ENCODE results near the gene FXYD6.

Gene FXYD6

GRCh38 chr11:117887431-117888138 lies 11.1 kb upstream of the FXYD6 start:
- no peaks in the 10 kb centered on the region for H3K9me3 ChIP-seq (ENCODE audit: control insufficient read depth in 2 of 2, low read length in 2 of 2)
- no peaks in the 10 kb centered on the region for H3K36me3 ChIP-seq (ENCODE audit: control insufficient read depth in 2 of 2, insufficient read depth in 2 of 2, low read length in 2 of 2)
- H3K4me1 ChIP-seq (ENCODE audit: control insufficient read depth in 2 of 2, insufficient read depth in 2 of 2, low read length in 2 of 2): no peaks in the 10 kb centered on the region
- H3K4me3 ChIP-seq (ENCODE audit: low read length in 2 of 2): no peak overlapping the region
- H3K27me3 ChIP-seq (ENCODE audit: control insufficient read depth in 2 of 2, insufficient read depth in 2 of 2, low read length in 2 of 2): no peaks in the 10 kb centered on the region
- H3K27ac ChIP-seq (ENCODE audit: low read depth in 2 of 2, low read length in 2 of 2): no peak overlapping the region
- no peak overlapping the region for H3K9ac ChIP-seq (ENCODE audit: low read depth in 1 of 2, low read length in 2 of 2)

DNA sequence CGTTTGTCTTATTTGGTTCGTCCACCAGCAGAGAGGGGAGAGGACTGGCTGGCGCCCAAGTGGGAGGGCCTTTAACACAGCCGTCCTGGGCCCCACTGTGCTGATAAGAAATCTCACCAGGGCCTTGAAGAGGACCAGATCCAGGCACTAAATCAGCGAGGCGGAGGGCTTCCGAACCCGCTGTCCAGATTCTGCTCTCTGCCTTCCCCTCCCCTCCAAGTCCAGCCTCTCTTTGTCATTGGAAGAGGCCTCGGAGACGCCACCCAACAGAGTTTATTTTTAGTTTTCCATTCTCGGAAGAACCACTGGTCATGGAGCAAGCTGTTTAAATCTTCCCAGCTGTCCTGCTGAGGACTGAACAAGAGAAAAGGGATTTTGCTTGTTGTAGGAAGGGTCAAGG lies 9.3 kb upstream of the FXYD6 start:
- Histone ChIP-seq H3K36me3 (ENCODE audit: control insufficient read depth in 2 of 2, insufficient read depth in 2 of 2, low read length in 2 of 2) (no peaks in the 10 kb centered on the region), H3K27ac (ENCODE audit: low read depth in 2 of 2, low read length in 2 of 2) (peak overlapping the region; percentile 48 to 53), H3K4me3 (ENCODE audit: low read length in 2 of 2) (no peak overlapping the region), H3K4me1 (ENCODE audit: control insufficient read depth in 2 of 2, insufficient read depth in 2 of 2, low read length in 2 of 2) (no peaks in the 10 kb centered on the region), H3K27me3 (ENCODE audit: control insufficient read depth in 2 of 2, insufficient read depth in 2 of 2, low read length in 2 of 2) (peaks cover 0 to 5% of the 10 kb centered on the region in 2 donors), H3K9ac (ENCODE audit: low read depth in 1 of 2, low read length in 2 of 2) (no peak overlapping the region), H3K9me3 (ENCODE audit: control insufficient read depth in 2 of 2, low read length in 2 of 2) (no peaks in the 10 kb centered on the region)

- Histone ChIP-seq H3K4me3 (ENCODE audit: low read length in 2 of 2) (no peak overlapping the region), H3K9ac (ENCODE audit: low read depth in 1 of 2, low read length in 2 of 2) (no peak overlapping the region), H3K4me1 (ENCODE audit: control insufficient read depth in 2 of 2, insufficient read depth in 2 of 2, low read length in 2 of 2) (no peaks in the 10 kb centered on the region), H3K27me3 (ENCODE audit: control insufficient read depth in 2 of 2, insufficient read depth in 2 of 2, low read length in 2 of 2) (peaks cover 0 to 5% of the 10 kb centered on the region in 2 donors), H3K27ac (ENCODE audit: low read depth in 2 of 2, low read length in 2 of 2) (peak overlapping the region; percentile 20 to 48), H3K36me3 (ENCODE audit: control insufficient read depth in 2 of 2, insufficient read depth in 2 of 2, low read length in 2 of 2) (no peaks in the 10 kb centered on the region), H3K9me3 (ENCODE audit: control insufficient read depth in 2 of 2, low read length in 2 of 2) (no peaks in the 10 kb centered on the region)
Measured at GRCh38 chr11:117884994-117885393, 8.5 kb upstream of the FXYD6 start.

DNA sequence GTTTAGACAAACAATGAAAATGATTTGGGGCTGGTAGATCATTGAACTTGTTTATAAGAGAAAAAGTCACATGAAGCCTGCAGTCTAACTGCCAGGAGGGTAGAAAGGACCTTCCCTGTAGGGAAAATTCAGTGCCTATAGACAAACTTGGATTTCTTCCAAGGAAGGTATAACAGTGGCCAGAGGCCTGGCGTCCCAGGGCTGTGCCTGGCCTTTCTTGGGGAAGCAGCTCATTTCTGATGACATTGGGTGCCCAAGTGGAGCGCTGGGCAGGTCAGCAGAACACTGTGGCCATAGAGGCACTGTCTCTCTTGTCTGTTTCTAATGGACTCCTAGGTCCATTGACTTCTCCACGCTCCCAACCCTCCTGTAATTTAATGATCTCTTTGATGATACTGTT lies 6.6 kb upstream of the FXYD6 start:
- no peak overlapping the region for H3K4me3 ChIP-seq (ENCODE audit: low read length in 2 of 2)
- no peak overlapping the region for H3K9ac ChIP-seq (ENCODE audit: low read depth in 1 of 2, low read length in 2 of 2)
- H3K9me3 ChIP-seq (ENCODE audit: control insufficient read depth in 2 of 2, low read length in 2 of 2): no peaks in the 10 kb centered on the region
- H3K27ac ChIP-seq (ENCODE audit: low read depth in 2 of 2, low read length in 2 of 2): no peak overlapping the region
- no peaks in the 10 kb centered on the region for H3K36me3 ChIP-seq (ENCODE audit: control insufficient read depth in 2 of 2, insufficient read depth in 2 of 2, low read length in 2 of 2)
- H3K27me3 ChIP-seq (ENCODE audit: control insufficient read depth in 2 of 2, insufficient read depth in 2 of 2, low read length in 2 of 2): peaks cover 7 to 22% of the 10 kb centered on the region in 2 donors
- H3K4me1 ChIP-seq (ENCODE audit: control insufficient read depth in 2 of 2, insufficient read depth in 2 of 2, low read length in 2 of 2): no peaks in the 10 kb centered on the region

DNA sequence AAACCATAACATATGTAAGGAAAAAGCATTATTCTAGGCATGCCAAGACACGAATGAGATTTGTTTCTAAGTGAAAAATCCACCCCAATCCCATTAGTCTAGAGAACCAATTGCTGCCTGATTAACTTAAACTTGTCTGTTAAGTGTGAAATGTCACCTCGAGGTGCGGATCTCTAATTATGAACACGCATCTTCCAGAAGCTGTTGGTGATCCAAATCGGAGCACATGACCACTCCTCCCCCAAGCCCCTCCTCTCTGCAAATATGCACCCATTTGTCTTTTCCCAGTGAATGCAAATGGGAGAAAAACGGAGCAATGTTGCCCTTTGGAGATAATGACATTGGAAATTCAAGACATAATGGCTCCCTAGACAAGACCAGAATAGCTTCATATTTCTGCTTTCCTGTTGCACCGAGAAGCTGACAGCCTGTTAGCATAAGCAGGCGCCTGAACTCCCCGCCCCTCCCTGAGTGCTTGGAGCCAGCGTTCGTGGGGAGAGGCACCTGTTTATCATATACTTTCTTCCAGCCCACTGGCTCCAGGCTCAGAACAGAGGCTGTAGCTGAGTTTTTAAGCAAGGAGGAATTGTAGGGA lies 6.0 kb upstream of the FXYD6 start:
- Histone ChIP-seq H3K27me3 (ENCODE audit: control insufficient read depth in 2 of 2, insufficient read depth in 2 of 2, low read length in 2 of 2) (peaks cover 12 to 28% of the 10 kb centered on the region in 2 donors), H3K36me3 (ENCODE audit: control insufficient read depth in 2 of 2, insufficient read depth in 2 of 2, low read length in 2 of 2) (no peaks in the 10 kb centered on the region), H3K4me3 (ENCODE audit: low read length in 2 of 2) (no peak overlapping the region), H3K9ac (ENCODE audit: low read depth in 1 of 2, low read length in 2 of 2) (no peak overlapping the region), H3K9me3 (ENCODE audit: control insufficient read depth in 2 of 2, low read length in 2 of 2) (no peaks in the 10 kb centered on the region), H3K4me1 (ENCODE audit: control insufficient read depth in 2 of 2, insufficient read depth in 2 of 2, low read length in 2 of 2) (no peaks in the 10 kb centered on the region), H3K27ac (ENCODE audit: low read depth in 2 of 2, low read length in 2 of 2) (peak overlapping the region in 1 of 2 donors; percentile 3)

- no peak overlapping the region for H3K27ac ChIP-seq (ENCODE audit: low read depth in 2 of 2, low read length in 2 of 2)
Measured at GRCh38 chr11:117881217-117881616, 4.8 kb upstream of the FXYD6 start.

GRCh38 chr11:117879516-117880480 lies 3.3 kb upstream of the FXYD6 start:
- H3K4me3 ChIP-seq (ENCODE audit: low read length in 2 of 2): no peak overlapping the region
- H3K9ac ChIP-seq (ENCODE audit: low read depth in 1 of 2, low read length in 2 of 2): no peak overlapping the region
- no peaks in the 10 kb centered on the region for H3K36me3 ChIP-seq (ENCODE audit: control insufficient read depth in 2 of 2, insufficient read depth in 2 of 2, low read length in 2 of 2)
- H3K27me3 ChIP-seq (ENCODE audit: control insufficient read depth in 2 of 2, insufficient read depth in 2 of 2, low read length in 2 of 2): peaks cover 29 to 49% of the 10 kb centered on the region in 2 donors
- H3K9me3 ChIP-seq (ENCODE audit: control insufficient read depth in 2 of 2, low read length in 2 of 2): no peaks in the 10 kb centered on the region
- H3K4me1 ChIP-seq (ENCODE audit: control insufficient read depth in 2 of 2, insufficient read depth in 2 of 2, low read length in 2 of 2): peaks cover 3 to 10% of the 10 kb centered on the region in 2 donors
- H3K27ac ChIP-seq (ENCODE audit: low read depth in 2 of 2, low read length in 2 of 2): no peak overlapping the region

More at GRCh38 chr11:117881217-117881616, 4.8 kb upstream of the FXYD6 start:
- Histone ChIP-seq H3K9ac (ENCODE audit: low read depth in 1 of 2, low read length in 2 of 2) (no peak overlapping the region), H3K4me3 (ENCODE audit: low read length in 2 of 2) (no peak overlapping the region), H3K4me1 (ENCODE audit: control insufficient read depth in 2 of 2, insufficient read depth in 2 of 2, low read length in 2 of 2) (peaks cover 0 to 3% of the 10 kb centered on the region in 2 donors), H3K27me3 (ENCODE audit: control insufficient read depth in 2 of 2, insufficient read depth in 2 of 2, low read length in 2 of 2) (peaks cover 19 to 34% of the 10 kb centered on the region in 2 donors), H3K9me3 (ENCODE audit: control insufficient read depth in 2 of 2, low read length in 2 of 2) (no peaks in the 10 kb centered on the region), H3K36me3 (ENCODE audit: control insufficient read depth in 2 of 2, insufficient read depth in 2 of 2, low read length in 2 of 2) (no peaks in the 10 kb centered on the region)

- Histone ChIP-seq H3K36me3 (ENCODE audit: control insufficient read depth in 2 of 2, insufficient read depth in 2 of 2, low read length in 2 of 2) (no peaks in the 10 kb centered on the region), H3K9me3 (ENCODE audit: control insufficient read depth in 2 of 2, low read length in 2 of 2) (no peaks in the 10 kb centered on the region), H3K4me1 (ENCODE audit: control insufficient read depth in 2 of 2, insufficient read depth in 2 of 2, low read length in 2 of 2) (peaks cover 3 to 10% of the 10 kb centered on the region in 2 donors), H3K27me3 (ENCODE audit: control insufficient read depth in 2 of 2, insufficient read depth in 2 of 2, low read length in 2 of 2) (peaks cover 36 to 50% of the 10 kb centered on the region in 2 donors), H3K4me3 (ENCODE audit: low read length in 2 of 2) (no peak overlapping the region), H3K27ac (ENCODE audit: low read depth in 2 of 2, low read length in 2 of 2) (no peak overlapping the region), H3K9ac (ENCODE audit: low read depth in 1 of 2, low read length in 2 of 2) (no peak overlapping the region)
Measured at GRCh38 chr11:117878939-117879475, 2.5 kb upstream of the FXYD6 start.

GRCh38 chr11:117878314-117878938 lies 2.0 kb upstream of the FXYD6 start:
- H3K4me1 ChIP-seq (ENCODE audit: control insufficient read depth in 2 of 2, insufficient read depth in 2 of 2, low read length in 2 of 2): peaks cover 3 to 10% of the 10 kb centered on the region in 2 donors
- peaks cover 40 to 52% of the 10 kb centered on the region in 2 donors for H3K27me3 ChIP-seq (ENCODE audit: control insufficient read depth in 2 of 2, insufficient read depth in 2 of 2, low read length in 2 of 2)
- H3K27ac ChIP-seq (ENCODE audit: low read depth in 2 of 2, low read length in 2 of 2): no peak overlapping the region
- H3K9ac ChIP-seq (ENCODE audit: low read depth in 1 of 2, low read length in 2 of 2): no peak overlapping the region
- H3K4me3 ChIP-seq (ENCODE audit: low read length in 2 of 2): no peak overlapping the region
- H3K9me3 ChIP-seq (ENCODE audit: control insufficient read depth in 2 of 2, low read length in 2 of 2): no peaks in the 10 kb centered on the region
- H3K36me3 ChIP-seq (ENCODE audit: control insufficient read depth in 2 of 2, insufficient read depth in 2 of 2, low read length in 2 of 2): no peaks in the 10 kb centered on the region
